HEK293T (cell line): ENCODE results near the gene OR1M1.

ENCODE experiments used
- CTCF ChIA-PET: fragments of 350-600 bp; formaldehyde crosslinking; extraction: SDS; loops from one replicate; lab custom pipeline; 2021; ENCODE audit warnings: antibody characterized with exemption, inconsistent platforms; lab: Yijun Ruan, JAX
- POLR2A ChIA-PET: fragments of 350-600 bp; formaldehyde crosslinking; extraction: SDS; loops from one replicate; lab custom pipeline; 2020; ENCODE audit warnings: antibody characterized with exemption, inconsistent platforms; lab: Yijun Ruan, JAX
- DNase-seq: peaks from one replicate; pipeline ENCODE4 v3.0.0; 2012; ENCODE audit warnings: mixed read lengths; ENCODE audit errors: extremely low spot score
- ARNT ChIP-seq: fragments of 450-650 bp; IDR thresholded peaks from 2 replicates; pipeline ENCODE4 v1.6.1; 2017; ENCODE audit warnings: mild to moderate bottlenecking
- BHLHE40 ChIP-seq: fragments of 450-650 bp; IDR thresholded peaks from 2 replicates; pipeline ENCODE4 v1.6.1; 2016; ENCODE audit warnings: mild to moderate bottlenecking, moderate library complexity, borderline replicate concordance
- CTBP1 ChIP-seq: fragments of 450-650 bp; IDR thresholded peaks from 2 replicates; pipeline ENCODE4 v1.6.1; 2016; ENCODE audit warnings: borderline replicate concordance
- ELF4 ChIP-seq: fragments of 450-650 bp; IDR thresholded peaks from 2 replicates; pipeline ENCODE4 v1.6.1; 2017; ENCODE audit warnings: antibody characterized with exemption
- FOXA1 ChIP-seq: fragments of 450-650 bp; IDR thresholded peaks from 2 replicates; pipeline ENCODE4 v1.6.1; 2016; ENCODE audit warnings: mild to moderate bottlenecking
- FOXK2 ChIP-seq: fragments of 450-650 bp; IDR thresholded peaks from 2 replicates; pipeline ENCODE4 v1.6.1; 2016; ENCODE audit warnings: mild to moderate bottlenecking
- FOXM1 ChIP-seq: fragments of 450-650 bp; IDR thresholded peaks from 2 replicates; pipeline ENCODE4 v1.6.1; 2017; ENCODE audit warnings: mild to moderate bottlenecking, borderline replicate concordance
- HDGF ChIP-seq: fragments of 450-650 bp; IDR thresholded peaks from 2 replicates; pipeline ENCODE4 v1.6.1; 2017; ENCODE audit warnings: antibody characterized with exemption, borderline replicate concordance
- L3MBTL2 ChIP-seq: fragments of 450-650 bp; conservative IDR thresholded peaks from 2 replicates; pipeline ENCODE4 v1.6.1; 2016; ENCODE audit warnings: mild to moderate bottlenecking
- LEF1 ChIP-seq: fragments of 450-650 bp; IDR thresholded peaks from 2 replicates; pipeline ENCODE4 v1.6.1; 2017; ENCODE audit warnings: mild to moderate bottlenecking, borderline replicate concordance
- NFRKB ChIP-seq: fragments of 450-650 bp; IDR thresholded peaks from 2 replicates; pipeline ENCODE4 v1.6.1; 2016; ENCODE audit warnings: mild to moderate bottlenecking, moderate library complexity
- SP1 ChIP-seq: fragments of 450-650 bp; IDR thresholded peaks from 2 replicates; pipeline ENCODE4 v1.6.1; 2017
- SUZ12 ChIP-seq: fragments of 450-650 bp; IDR thresholded peaks from 2 replicates; pipeline ENCODE4 v1.6.1; 2016; ENCODE audit warnings: mild to moderate bottlenecking
- TARDBP ChIP-seq: fragments of 450-650 bp; IDR thresholded peaks from 2 replicates; pipeline ENCODE4 v1.6.1; 2016
- ZNF384 ChIP-seq: fragments of 450-650 bp; IDR thresholded peaks from 2 replicates; pipeline ENCODE4 v1.6.1; 2016
- TF ChIP-seq, protein P1 (sequence below): fragments of 450-650 bp; IDR thresholded peaks from 2 replicates; pipeline ENCODE4 v1.6.1; 2016

Gene OR1M1, protein sequence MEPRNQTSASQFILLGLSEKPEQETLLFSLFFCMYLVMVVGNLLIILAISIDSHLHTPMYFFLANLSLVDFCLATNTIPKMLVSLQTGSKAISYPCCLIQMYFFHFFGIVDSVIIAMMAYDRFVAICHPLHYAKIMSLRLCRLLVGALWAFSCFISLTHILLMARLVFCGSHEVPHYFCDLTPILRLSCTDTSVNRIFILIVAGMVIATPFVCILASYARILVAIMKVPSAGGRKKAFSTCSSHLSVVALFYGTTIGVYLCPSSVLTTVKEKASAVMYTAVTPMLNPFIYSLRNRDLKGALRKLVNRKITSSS

DNA sequence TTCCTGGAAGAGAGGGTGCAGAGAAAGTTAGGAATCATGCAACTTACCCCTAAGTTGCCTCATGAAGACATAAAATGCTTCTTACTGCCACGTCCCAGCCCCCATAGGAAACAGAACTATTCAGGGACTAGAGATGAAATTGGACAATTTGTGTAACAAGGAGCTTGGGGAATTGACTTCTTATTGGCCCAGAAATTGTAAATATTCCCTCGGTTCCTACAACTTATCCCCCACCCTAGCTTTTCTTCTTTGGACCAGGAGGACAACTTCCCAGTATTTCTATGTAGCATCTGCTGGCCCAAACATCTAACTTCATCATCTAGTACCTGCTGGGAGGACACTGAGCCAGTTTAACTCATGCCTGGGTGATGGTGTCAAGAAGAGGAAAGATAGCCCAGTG lies at the start of gene OR1M1:
TSS of gene OR1M1 (plus strand) at position 301 of the 400 bp plus-strand sequence. CDS start 6,184 bp downstream, outside the sequence.
- CTCF ChIA-PET = no interaction called here
- TF ChIP-seq HDGF (no peak), ZNF384 (no peak), BHLHE40 (no peak), FOXA1 (no peak), ELF4 (no peak), SUZ12 (no peak), FOXK2 (no peak), NFRKB (no peak)
- TF ChIP-seq, protein P1, sequence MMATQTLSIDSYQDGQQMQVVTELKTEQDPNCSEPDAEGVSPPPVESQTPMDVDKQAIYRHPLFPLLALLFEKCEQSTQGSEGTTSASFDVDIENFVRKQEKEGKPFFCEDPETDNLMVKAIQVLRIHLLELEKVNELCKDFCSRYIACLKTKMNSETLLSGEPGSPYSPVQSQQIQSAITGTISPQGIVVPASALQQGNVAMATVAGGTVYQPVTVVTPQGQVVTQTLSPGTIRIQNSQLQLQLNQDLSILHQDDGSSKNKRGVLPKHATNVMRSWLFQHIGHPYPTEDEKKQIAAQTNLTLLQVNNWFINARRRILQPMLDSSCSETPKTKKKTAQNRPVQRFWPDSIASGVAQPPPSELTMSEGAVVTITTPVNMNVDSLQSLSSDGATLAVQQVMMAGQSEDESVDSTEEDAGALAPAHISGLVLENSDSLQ = no peak
- POLR2A ChIA-PET = interaction anchor here (0.5 kb wide), 1 partner anchor 30 kb away, joined by 3 read pairs; no protein-coding TSS in a partner anchor
- no peak for DNase-seq

DNA sequence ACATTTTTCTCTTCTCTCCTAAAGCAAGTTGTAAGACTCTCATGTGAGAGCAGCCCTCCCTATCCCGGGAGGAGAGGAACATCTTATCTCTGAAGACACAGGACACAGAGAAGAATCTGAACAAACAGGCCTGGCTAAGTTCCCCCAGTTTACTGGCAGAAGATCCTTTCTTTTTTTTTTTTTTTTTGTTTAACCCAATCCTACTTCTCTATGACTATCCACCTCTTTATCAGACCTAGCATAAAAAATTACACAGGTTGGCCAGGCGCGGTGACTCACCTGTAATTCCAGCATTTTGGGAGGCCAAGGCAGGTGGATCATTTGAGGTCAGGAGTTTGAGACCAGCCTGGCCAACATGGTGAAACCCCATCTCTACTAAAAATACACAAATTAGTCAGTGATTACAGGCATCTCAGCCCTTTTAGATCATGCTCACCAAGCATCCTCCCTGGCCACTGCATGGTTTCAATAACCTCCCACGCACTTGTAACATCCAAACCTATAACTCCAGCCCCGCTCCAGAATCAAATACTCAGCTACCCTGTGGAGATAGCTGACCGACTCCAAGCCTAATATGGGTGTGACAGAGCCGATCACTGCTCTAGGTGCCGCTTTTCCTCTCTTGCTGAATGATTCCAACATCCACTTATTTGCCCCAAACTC lies 49.3 kb upstream of the OR1M1 start:
- TF ChIP-seq FOXM1 = no peak
- ChIA-PET CTCF (no interaction called here), POLR2A (no interaction called here)
- DNase-seq = no peak

DNA sequence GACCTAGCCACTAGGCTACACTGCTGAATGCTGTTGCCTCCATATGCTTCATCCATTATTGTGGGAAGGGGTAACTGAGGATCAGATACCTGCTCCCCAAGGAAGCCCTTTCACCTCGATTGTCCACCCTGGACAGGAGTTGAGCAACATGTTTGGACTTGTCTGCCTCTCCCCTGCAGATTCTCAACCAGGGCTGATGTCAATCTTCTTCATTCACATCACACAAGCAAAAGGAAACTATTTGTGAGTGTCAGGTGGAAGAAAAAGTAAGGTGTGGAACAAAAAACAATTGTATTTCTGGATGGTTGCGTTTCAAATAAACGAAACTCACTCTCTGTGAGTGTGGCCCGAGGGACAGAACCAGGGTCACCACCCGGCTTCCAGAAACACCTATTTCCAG lies 47.1 kb upstream of the OR1M1 start:
- CTCF ChIA-PET = interaction anchor here (0.7 kb wide), 1 partner anchor 516 kb away, joined by 3 read pairs; no protein-coding TSS in a partner anchor
- POLR2A ChIA-PET = no interaction called here
- no peak for TF ChIP-seq LEF1
- TF ChIP-seq SP1 = no peak
- DNase-seq = no peak

DNA sequence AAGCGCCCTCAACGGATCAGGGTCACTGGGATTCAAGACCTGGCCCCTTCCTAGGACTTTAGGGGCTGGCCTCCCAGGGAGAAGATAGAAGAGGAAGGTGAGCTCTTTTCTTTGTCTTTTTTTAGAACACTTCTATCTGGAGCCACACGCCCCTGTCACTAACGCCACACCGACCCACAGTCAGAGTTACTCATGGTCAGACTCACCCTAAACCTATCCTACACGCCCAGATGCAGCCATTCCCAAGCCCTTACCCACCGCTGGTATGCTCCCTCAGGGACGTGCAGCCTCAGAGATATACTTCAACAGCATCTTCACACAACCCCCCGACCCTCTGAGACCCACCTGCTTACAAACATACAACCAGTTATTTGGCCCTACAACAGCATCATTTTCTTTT lies 46.7 kb upstream of the OR1M1 start:
- no peak for TF ChIP-seq FOXK2
- TF ChIP-seq FOXA1 = no peak
- no peak for TF ChIP-seq CTBP1
- no peak for TF ChIP-seq BHLHE40
- TF ChIP-seq SP1 = no peak
- no peak for TF ChIP-seq SUZ12
- TF ChIP-seq TARDBP = no peak
- no peak for TF ChIP-seq L3MBTL2
- no peak for TF ChIP-seq NFRKB
- TF ChIP-seq, protein P1 = no peak
- TF ChIP-seq LEF1 = no peak
- no peak for DNase-seq
- ChIA-PET POLR2A (no interaction called here), CTCF (interaction anchor here (0.7 kb wide), 1 partner anchor 516 kb away, joined by 3 read pairs; no protein-coding TSS in a partner anchor)

DNA sequence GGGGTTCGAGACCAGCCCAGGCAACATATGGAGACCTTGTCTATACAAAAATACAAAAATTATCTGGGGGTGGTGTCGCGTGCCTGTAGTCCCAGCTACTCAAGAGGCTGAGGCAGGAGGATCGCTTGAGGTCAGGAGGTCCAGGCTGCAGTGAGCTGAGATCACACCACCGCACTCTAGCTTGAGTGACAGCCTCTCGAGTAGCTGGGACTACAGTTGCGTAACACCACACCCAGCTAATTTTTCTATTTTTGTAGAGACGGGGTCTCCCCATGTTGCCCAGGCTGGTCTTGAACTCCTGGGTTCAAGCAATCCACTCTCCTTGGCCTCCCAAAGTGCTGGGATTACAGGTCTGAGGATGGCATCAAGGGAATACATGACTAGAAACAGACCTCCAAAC lies 45.8 kb upstream of the OR1M1 start:
- ChIA-PET POLR2A (no interaction called here), CTCF (no interaction called here)

DNA sequence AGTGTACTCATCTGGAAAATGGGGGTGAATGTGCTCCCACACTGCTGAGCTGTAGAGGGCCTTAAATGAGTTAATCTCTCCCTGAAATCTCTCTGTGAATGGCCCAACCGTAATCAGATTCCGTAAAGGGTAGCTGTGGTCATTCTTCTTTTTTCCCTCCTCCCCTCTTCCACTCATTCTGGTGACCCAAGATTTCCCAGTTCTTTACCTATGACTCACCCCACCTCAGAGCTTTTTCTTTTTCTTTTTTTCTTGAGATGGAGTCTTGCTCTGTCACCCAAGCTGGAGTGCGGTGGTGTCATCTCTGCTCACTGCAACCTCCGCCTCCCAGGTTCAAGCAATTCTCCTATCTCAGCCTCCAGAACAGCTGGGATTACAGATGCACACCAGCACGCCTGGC lies 43.3 kb upstream of the OR1M1 start:
- CTCF ChIA-PET = no interaction called here
- no peak for DNase-seq
- TF ChIP-seq FOXA1 = no peak
- TF ChIP-seq CTBP1 = no peak
- TF ChIP-seq ARNT = no peak
- TF ChIP-seq TARDBP = no peak
- no peak for TF ChIP-seq HDGF
- TF ChIP-seq ZNF384 = no peak
- TF ChIP-seq SP1 = no peak
- TF ChIP-seq L3MBTL2 = no peak
- TF ChIP-seq FOXM1 = no peak
- TF ChIP-seq SUZ12 = no peak
- TF ChIP-seq LEF1 = no peak
- TF ChIP-seq, protein P1 = no peak
- no peak for TF ChIP-seq ELF4
- no peak for TF ChIP-seq FOXK2
- POLR2A ChIA-PET = no interaction called here

More for the DNA sequence above, 45.8 kb upstream of the OR1M1 start:
- no peak for TF ChIP-seq BHLHE40
- TF ChIP-seq, protein P1 = peak; percentile 35; the same call in 1 of the 2 replicates
- no peak for TF ChIP-seq ARNT
- TF ChIP-seq ELF4 = no peak
- no peak for DNase-seq
